Globus pallidus (tissue), 1 donor: ENCODE measurements around the gene COL16A1.

Experiments used
- DNase-seq: peaks from one replicate; pipeline ENCODE4 v3.0.0-alpha.2; 2015; ENCODE audit warnings: low spot score

COL16A1 gene

GRCh38 chr1:31687601-31688000 lies 16.2 kb downstream of the COL16A1 start:
- DNase-seq = no peak

- no peak for DNase-seq
These were observed 18.0 kb downstream of the COL16A1 start for GRCh38 chr1:31685795-31686194.

GRCh38 chr1:31683997-31684396 lies 19.8 kb downstream of the COL16A1 start:
- DNase-seq = no peak

GRCh38 chr1:31681415-31681814 lies 22.4 kb downstream of the COL16A1 start:
- no peak for DNase-seq

- DNase-seq = no peak
These were observed 24.1 kb downstream of the COL16A1 start for GRCh38 chr1:31679676-31680230.

GRCh38 chr1:31679091-31679490 lies 24.7 kb downstream of the COL16A1 start:
- DNase-seq = no peak

- no peak for DNase-seq
These were observed 25.1 kb downstream of the COL16A1 start for GRCh38 chr1:31678681-31679080.

GRCh38 chr1:31677949-31678348 lies 25.9 kb downstream of the COL16A1 start:
- no peak for DNase-seq

GRCh38 chr1:31677401-31677800 lies 26.4 kb downstream of the COL16A1 start:
- DNase-seq = no peak

- no peak for DNase-seq
These were observed 28.1 kb downstream of the COL16A1 start for GRCh38 chr1:31675756-31676155.

- DNase-seq = no peak
These were observed 28.7 kb downstream of the COL16A1 start for GRCh38 chr1:31675161-31675560.

- no peak for DNase-seq
These were observed 29.2 kb downstream of the COL16A1 start for GRCh38 chr1:31674626-31675025.

GRCh38 chr1:31673433-31673832 lies 30.4 kb downstream of the COL16A1 start:
- no peak for DNase-seq

- DNase-seq = no peak
These were observed 30.8 kb downstream of the COL16A1 start for GRCh38 chr1:31672986-31673385.

GRCh38 chr1:31671561-31672201 lies 32.1 kb downstream of the COL16A1 start:
- no peak for DNase-seq

GRCh38 chr1:31671147-31671546 lies 32.7 kb downstream of the COL16A1 start:
- DNase-seq = no peak

- DNase-seq = no peak
These were observed 33.2 kb downstream of the COL16A1 start for GRCh38 chr1:31670593-31670964.

- DNase-seq = peak; percentile 66
These were observed 33.8 kb downstream of the COL16A1 start for GRCh38 chr1:31669786-31670592.

- DNase-seq = no peak
These were observed 34.4 kb downstream of the COL16A1 start for GRCh38 chr1:31669433-31669785.

GRCh38 chr1:31668303-31668883 lies 35.4 kb downstream of the COL16A1 start:
- DNase-seq = no peak

- no peak for DNase-seq
These were observed 36.6 kb downstream of the COL16A1 start for GRCh38 chr1:31667065-31667785.

GRCh38 chr1:31666263-31666963 lies 37.4 kb downstream of the COL16A1 start:
- DNase-seq = no peak
